DOHH2 (cell line): Measurements from ENCODE around the gene KDELR3.

Experiments used
- H3F3A ChIP-seq: fragments of 200-600 bp; sonication (generic), shearing (Covaris generic); 2 replicates; pipeline ENCODE4 v1.6.0; 2016; ENCODE audit warnings: antibody characterized with exemption, mild to moderate bottlenecking; ENCODE audit not compliant: control insufficient read depth, insufficient read depth
- H3K27ac ChIP-seq: fragments of 200-600 bp; sonication (generic); 2 replicates; pipeline ENCODE4 v1.5.1; 2014; ENCODE audit warnings: low read depth, mild to moderate bottlenecking, low read length, moderate library complexity
- H3K27me3 ChIP-seq: fragments of 200-600 bp; sonication (generic); 2 replicates; pipeline ENCODE4 v1.6.1; 2014; ENCODE audit warnings: mild to moderate bottlenecking, low read length, mixed read lengths; ENCODE audit not compliant: control insufficient read depth
- H3K36me3 ChIP-seq: fragments of 200-600 bp; sonication (generic); 2 replicates; pipeline ENCODE4 v1.6.1; 2014; ENCODE audit warnings: mild to moderate bottlenecking, low read length, moderate library complexity, mixed read lengths; ENCODE audit not compliant: control insufficient read depth
- H3K4me1 ChIP-seq: fragments of 200-600 bp; sonication (generic); 2 replicates; pipeline ENCODE4 v1.6.1; 2014; ENCODE audit warnings: mild to moderate bottlenecking, low read length, mixed read lengths; ENCODE audit not compliant: control insufficient read depth
- H3K4me2 ChIP-seq: fragments of 200-600 bp; sonication (generic); 2 replicates; pipeline ENCODE4 v1.6.0; 2014; ENCODE audit warnings: mild to moderate bottlenecking, low read length, moderate library complexity
- H3K4me3 ChIP-seq: fragments of 200-600 bp; sonication (generic); 2 replicates; pipeline ENCODE4 v1.5.1; 2014; ENCODE audit warnings: mild to moderate bottlenecking, low read length, mixed read lengths
- H3K79me2 ChIP-seq: fragments of 200-600 bp; sonication (generic); 2 replicates; pipeline ENCODE4 v1.6.1; 2014; ENCODE audit warnings: mild to moderate bottlenecking, low read length, mixed read lengths; ENCODE audit not compliant: control insufficient read depth
- H3K9me2 ChIP-seq: fragments of 200-600 bp; sonication (generic); replicated peaks from 2 replicates; pipeline ENCODE4 v1.6.1; 2014; ENCODE audit warnings: mild to moderate bottlenecking, low read length, mixed read lengths; ENCODE audit not compliant: control insufficient read depth
- H3K9me3 ChIP-seq: fragments of 200-600 bp; sonication (generic); 2 replicates; pipeline ENCODE4 v1.6.1; 2014; ENCODE audit warnings: antibody characterized with exemption, low read length, mixed read lengths; ENCODE audit not compliant: control insufficient read depth, insufficient read depth
- H4K20me1 ChIP-seq: fragments of 200-600 bp; sonication (generic); 2 replicates; pipeline ENCODE4 v1.6.0; 2014; ENCODE audit warnings: low read depth, mild to moderate bottlenecking, antibody characterized with exemption, low read length, moderate library complexity; ENCODE audit not compliant: control insufficient read depth, insufficient read depth
- EZH2phosphoT487 ChIP-seq: fragments of 200-600 bp; sonication (generic); IDR thresholded peaks from 2 replicates; pipeline ENCODE4 v1.6.1; 2017; ENCODE audit warnings: borderline replicate concordance, mild to moderate bottlenecking, antibody characterized with exemption, low read length, moderate library complexity, mixed read lengths
- TF ChIP-seq, protein P1 (sequence below): fragments of 200-600 bp; sonication (generic); IDR thresholded peaks from one replicate; pipeline ENCODE4 v1.5.1; 2014; ENCODE audit warnings: antibody characterized with exemption, mild to moderate bottlenecking, low read depth, low read length; ENCODE audit not compliant: poor library complexity, severe bottlenecking

Gene KDELR3

DNA sequence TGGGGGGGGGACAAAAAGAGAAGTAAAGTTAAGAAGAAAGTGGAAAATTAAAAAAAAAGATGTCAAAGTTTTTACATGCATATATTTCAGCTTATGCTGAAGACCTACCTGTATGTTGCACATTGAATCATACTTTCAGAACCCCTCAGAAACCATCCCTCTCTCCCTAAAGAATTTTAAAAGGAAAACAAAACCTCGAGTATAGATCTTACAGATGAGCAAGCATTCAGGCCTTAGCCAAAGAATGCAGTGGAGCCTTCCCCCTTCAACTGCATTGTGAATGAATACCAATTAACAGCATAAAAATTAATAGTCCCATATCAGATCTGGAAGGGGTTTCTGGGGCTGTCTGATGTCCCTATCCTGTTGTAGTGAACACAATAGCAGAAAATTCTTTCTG lies 16.3 kb downstream of the KDELR3 start:
- H3K9me3 ChIP-seq = no peaks in the 10 kb centered on the region
- H3F3A ChIP-seq = peaks cover 82% of the 10 kb centered on the region
- H3K4me1 ChIP-seq = no peaks in the 10 kb centered on the region
- H3K4me3 ChIP-seq = no peak overlapping the region
- TF ChIP-seq, protein P1, sequence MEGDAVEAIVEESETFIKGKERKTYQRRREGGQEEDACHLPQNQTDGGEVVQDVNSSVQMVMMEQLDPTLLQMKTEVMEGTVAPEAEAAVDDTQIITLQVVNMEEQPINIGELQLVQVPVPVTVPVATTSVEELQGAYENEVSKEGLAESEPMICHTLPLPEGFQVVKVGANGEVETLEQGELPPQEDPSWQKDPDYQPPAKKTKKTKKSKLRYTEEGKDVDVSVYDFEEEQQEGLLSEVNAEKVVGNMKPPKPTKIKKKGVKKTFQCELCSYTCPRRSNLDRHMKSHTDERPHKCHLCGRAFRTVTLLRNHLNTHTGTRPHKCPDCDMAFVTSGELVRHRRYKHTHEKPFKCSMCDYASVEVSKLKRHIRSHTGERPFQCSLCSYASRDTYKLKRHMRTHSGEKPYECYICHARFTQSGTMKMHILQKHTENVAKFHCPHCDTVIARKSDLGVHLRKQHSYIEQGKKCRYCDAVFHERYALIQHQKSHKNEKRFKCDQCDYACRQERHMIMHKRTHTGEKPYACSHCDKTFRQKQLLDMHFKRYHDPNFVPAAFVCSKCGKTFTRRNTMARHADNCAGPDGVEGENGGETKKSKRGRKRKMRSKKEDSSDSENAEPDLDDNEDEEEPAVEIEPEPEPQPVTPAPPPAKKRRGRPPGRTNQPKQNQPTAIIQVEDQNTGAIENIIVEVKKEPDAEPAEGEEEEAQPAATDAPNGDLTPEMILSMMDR = no peak
- TF ChIP-seq EZH2phosphoT487 = no peak
- peaks cover 8% of the 10 kb centered on the region for H4K20me1 ChIP-seq
- no peaks in the 10 kb centered on the region for H3K27me3 ChIP-seq
- H3K36me3 ChIP-seq = peaks cover 83% of the 10 kb centered on the region
- no peak overlapping the region for H3K27ac ChIP-seq
- peaks cover 3% of the 10 kb centered on the region; the same call in 1 of the 2 replicates for H3K79me2 ChIP-seq
- no peak overlapping the region for H3K4me2 ChIP-seq
- no peaks in the 10 kb centered on the region for H3K9me2 ChIP-seq

DNA sequence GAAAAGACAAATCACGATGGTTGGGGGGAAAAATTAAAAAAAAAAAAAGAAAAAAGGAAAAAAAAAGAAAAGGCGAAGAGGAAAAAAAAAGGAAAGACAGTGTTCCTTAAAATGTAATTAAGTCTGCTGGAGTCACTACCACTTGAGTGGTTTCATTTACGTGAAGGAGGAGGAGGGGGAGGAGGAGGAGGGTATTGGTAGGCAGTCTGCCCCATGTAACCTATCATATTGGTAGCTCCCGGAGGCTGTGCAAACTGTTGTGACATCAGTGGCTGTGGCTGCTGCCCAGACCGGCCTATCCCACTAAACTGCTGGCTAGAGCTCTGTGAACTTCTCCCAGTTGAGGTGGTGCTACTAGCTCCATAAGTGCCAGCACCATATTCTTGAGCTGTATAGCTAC lies 17.9 kb downstream of the KDELR3 start:
- Histone ChIP-seq H3K36me3 (peaks cover 94% of the 10 kb centered on the region), H3K27ac (no peak overlapping the region), H3K4me1 (no peaks in the 10 kb centered on the region), H3K4me3 (no peak overlapping the region), H3F3A (peaks cover 81% of the 10 kb centered on the region), H4K20me1 (peaks cover 15% of the 10 kb centered on the region), H3K27me3 (no peaks in the 10 kb centered on the region), H3K4me2 (no peak overlapping the region), H3K9me3 (no peaks in the 10 kb centered on the region), H3K79me2 (peaks cover 10% of the 10 kb centered on the region), H3K9me2 (no peaks in the 10 kb centered on the region)
- TF ChIP-seq, protein P1 = no peak
- TF ChIP-seq EZH2phosphoT487 = no peak

DNA sequence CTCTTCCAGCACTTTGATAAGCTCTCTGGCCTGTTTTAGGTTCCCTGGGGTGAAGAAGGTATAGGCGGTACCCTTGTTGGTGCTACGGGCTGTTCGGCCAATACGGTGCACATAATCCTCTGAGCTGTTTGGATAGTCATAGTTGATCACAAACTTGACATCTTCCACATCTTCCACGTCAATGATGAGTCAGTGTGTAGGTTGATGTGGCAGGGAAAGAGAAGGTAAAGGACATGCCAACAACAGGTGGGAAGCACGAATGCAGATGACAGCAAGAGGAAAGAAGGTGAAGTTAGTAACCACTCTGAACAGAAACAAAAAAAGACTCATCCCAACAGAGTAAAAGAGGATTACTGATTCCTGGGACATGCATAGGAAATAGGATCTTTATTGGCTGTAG lies 20.1 kb downstream of the KDELR3 start:
- Histone ChIP-seq H3K4me1 (no peaks in the 10 kb centered on the region), H3K27me3 (no peaks in the 10 kb centered on the region), H4K20me1 (peaks cover 15% of the 10 kb centered on the region), H3K27ac (no peak overlapping the region), H3K9me3 (no peaks in the 10 kb centered on the region), H3K4me2 (no peak overlapping the region), H3K4me3 (no peak overlapping the region), H3F3A (peaks cover 66% of the 10 kb centered on the region), H3K79me2 (peaks cover 13% of the 10 kb centered on the region), H3K36me3 (peaks cover 94% of the 10 kb centered on the region), H3K9me2 (no peaks in the 10 kb centered on the region)
- no peak for TF ChIP-seq EZH2phosphoT487
- TF ChIP-seq, protein P1 = no peak

DNA sequence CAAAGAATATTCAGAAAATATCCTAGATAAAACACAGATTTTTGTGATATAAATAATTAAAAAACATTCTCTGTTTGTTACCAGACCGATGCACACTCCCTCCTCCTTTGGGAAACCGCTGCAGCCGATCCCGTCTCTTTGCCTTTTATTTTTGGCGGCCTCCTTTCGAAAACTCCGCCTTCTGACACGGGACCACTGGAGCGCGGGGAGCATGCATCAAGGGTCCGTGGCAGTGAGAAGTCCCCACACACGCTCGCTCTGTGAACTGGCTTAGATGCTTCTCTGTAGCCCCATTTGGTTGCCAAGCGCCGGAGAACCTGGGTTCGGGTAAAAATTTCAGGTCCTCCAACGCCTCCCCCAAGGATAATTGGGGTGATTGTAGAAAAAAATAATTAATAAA lies 21.2 kb downstream of the KDELR3 start:
- no peaks in the 10 kb centered on the region for H3K9me2 ChIP-seq
- TF ChIP-seq, protein P1 = no peak
- no peak for TF ChIP-seq EZH2phosphoT487
- H3K27me3 ChIP-seq = no peaks in the 10 kb centered on the region
- peaks cover 15% of the 10 kb centered on the region for H4K20me1 ChIP-seq
- H3K9me3 ChIP-seq = no peaks in the 10 kb centered on the region
- no peak overlapping the region for H3K4me2 ChIP-seq
- no peak overlapping the region for H3K4me3 ChIP-seq
- H3K79me2 ChIP-seq = peaks cover 19% of the 10 kb centered on the region
- no peak overlapping the region for H3K27ac ChIP-seq
- no peaks in the 10 kb centered on the region for H3K4me1 ChIP-seq
- H3K36me3 ChIP-seq = peaks cover 94% of the 10 kb centered on the region
- peaks cover 61% of the 10 kb centered on the region for H3F3A ChIP-seq
